Breast epithelium (tissue), 3 donors: ENCODE measurements around the gene ZNF593.

Experiments used
- POLR2A ChIP-seq: fragments of 450-650 bp; IDR thresholded peaks from one replicate; pipeline ENCODE4 v1.6.1; 2016; ENCODE audit warnings: antibody characterized with exemption, mild to moderate bottlenecking, moderate library complexity
- POLR2AphosphoS5 ChIP-seq, 3 donors: sonication (generic); formaldehyde crosslinking; IDR thresholded peaks; one replicate each; pipeline ENCODE4 v1.6.1; 2017; ENCODE audit warnings: antibody characterized with exemption in 3 of 3
- TF ChIP-seq, protein P1 (sequence below), 3 donors: fragments of 450-650 bp; IDR thresholded peaks; one replicate each; pipeline ENCODE4 v1.5.1; 2016 to 2017; ENCODE audit warnings: antibody characterized with exemption in 3 of 3, mild to moderate bottlenecking in 3 of 3, moderate library complexity in 3 of 3

- TF ChIP-seq, protein P1, sequence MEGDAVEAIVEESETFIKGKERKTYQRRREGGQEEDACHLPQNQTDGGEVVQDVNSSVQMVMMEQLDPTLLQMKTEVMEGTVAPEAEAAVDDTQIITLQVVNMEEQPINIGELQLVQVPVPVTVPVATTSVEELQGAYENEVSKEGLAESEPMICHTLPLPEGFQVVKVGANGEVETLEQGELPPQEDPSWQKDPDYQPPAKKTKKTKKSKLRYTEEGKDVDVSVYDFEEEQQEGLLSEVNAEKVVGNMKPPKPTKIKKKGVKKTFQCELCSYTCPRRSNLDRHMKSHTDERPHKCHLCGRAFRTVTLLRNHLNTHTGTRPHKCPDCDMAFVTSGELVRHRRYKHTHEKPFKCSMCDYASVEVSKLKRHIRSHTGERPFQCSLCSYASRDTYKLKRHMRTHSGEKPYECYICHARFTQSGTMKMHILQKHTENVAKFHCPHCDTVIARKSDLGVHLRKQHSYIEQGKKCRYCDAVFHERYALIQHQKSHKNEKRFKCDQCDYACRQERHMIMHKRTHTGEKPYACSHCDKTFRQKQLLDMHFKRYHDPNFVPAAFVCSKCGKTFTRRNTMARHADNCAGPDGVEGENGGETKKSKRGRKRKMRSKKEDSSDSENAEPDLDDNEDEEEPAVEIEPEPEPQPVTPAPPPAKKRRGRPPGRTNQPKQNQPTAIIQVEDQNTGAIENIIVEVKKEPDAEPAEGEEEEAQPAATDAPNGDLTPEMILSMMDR (IDR thresholded peaks at IDR 0.05) = no peak
- no peak for TF ChIP-seq POLR2A
- TF ChIP-seq POLR2AphosphoS5 (IDR thresholded peaks at IDR 0.05) = no peak
Observed at GRCh38 chr1:26203642-26204318, 34.1 kb downstream of the ZNF593 start.
